ENCODE data around the gene MSMB.
A peak's percentile ranks its signal among the peaks of the same experiment; 100 is the strongest.
"Not testable (repeated sequence)": the region's sequence is repeated elsewhere in the genome, so short reads cannot be mapped to it uniquely, and the experiment has no call there.

The MSMB gene

DNA sequence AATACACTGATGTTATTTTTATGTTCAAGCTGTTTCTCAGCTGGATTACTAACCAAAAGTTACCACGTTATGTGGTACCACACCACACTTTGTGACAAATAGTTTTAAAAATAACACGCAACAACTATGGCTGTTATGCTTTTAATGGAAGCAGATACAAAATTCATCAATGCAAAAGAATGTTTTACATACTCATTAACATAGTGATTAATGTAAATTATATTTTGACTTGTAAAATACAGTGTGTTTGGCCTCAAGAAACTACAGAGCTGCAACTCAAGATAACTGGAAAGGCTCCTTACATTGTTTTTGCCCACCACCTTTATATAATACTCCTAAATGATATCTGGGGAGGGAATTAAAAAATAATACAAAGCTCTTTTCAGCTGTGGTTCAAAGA lies 41.1 kb downstream of the MSMB start:
- DNase-seq: no peak

DNA sequence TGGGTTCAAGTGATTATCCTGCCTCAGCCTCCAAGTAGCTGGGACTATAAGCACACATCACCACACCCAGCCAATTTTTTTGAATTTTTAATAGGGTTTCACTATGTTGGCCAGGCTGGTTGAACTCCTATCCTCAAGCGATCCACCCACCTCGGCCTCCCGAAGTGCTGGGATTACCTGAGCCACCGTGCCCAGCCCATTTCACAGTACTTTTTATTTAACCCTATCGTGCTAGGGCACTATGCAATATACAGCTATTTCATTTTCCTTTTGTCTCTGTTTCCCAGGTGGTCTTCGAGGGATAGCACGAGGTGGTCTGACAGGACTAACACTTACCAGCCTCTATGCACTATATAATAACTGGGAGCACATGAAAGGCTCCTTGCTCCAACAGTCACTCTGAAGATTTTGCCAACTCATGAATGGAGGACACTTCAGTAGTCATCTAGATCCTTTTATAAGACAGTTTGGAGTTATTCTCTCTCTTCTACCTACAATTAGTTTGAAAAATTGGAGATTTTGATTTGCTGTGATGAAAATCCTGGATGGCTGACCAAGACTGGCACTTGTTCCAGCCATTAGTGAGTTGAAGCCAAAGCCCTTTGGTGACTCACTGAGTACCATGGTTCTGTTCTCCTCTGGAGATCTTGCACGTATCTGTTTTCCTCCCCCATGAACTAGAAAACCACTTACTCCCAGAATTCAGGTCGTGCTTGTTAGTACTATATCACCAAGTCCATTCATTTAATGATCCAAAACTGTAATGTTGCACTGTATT lies 43.0 kb downstream of the MSMB start:
- no peak for DNase-seq

DNA sequence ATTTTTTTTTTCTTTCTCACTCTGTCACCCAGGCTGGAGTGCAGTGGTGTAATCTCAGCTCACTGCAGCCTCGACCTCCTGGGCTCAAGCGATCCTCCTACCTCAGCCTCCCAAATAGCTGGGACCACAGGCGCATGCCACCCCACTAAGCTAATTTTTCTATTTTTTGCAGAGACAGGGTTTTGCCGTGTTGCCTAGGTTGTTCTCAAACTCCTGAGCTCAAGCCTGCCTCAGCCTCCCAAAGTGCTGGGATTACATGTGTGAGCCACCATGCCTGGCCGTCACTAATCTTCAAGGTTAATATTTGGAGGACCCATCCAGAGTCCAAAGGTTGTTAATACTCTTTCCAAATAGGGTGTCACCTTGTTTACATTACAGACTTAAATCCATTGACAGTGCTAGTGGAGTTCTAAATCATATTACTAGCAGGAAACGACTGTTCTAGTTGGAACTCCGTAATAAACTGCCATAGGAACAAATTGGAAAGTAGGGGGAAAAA lies 43.8 kb downstream of the MSMB start:
- DNase-seq: not testable (repeated sequence)

DNA sequence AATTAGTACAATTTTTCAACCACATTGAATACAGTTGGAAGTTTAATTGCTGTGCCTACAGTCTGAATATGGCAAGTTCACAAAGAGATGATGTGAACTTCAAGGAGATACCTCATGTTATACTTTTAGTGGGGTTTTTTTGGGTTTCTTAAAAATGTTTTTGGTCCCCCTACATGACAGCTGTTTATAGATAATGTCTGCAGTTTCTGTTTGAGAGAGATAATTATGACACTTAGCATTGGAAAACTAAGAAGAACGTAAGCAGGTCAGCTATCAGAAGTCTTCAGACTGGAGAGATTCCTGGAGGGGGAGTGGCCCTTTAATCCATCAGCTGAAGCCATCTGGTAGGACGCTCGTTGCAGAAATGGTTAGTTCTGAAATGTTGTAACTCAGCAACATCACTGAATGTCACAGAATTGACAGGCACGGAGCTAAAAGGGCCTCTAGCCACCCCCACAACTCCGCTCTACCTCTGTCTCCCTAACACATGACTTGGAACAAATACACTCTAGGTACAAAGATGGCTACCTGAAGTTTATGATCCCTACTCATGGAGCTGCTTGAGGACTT lies 44.8 kb downstream of the MSMB start:
- no peak for DNase-seq

DNA sequence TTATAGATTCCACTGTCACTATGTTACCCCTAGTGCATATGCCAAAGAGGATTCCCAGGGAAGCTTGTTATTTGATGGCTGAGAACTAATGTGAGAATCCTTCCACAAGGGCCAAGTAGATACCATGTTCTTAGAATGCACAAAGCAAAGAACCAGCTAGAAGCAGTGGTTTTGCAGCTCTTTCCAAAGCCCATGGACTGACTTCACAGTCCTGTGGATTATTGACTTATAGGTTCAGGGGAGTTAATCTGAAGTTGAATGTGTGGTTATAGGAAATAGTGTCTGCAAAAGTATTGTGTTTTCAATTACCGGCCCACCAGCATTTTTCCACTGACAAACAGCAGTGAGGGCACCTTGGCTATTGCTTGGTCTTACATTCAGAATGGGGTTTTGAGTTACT lies 45.5 kb downstream of the MSMB start:
- DNase-seq: no peak

DNA sequence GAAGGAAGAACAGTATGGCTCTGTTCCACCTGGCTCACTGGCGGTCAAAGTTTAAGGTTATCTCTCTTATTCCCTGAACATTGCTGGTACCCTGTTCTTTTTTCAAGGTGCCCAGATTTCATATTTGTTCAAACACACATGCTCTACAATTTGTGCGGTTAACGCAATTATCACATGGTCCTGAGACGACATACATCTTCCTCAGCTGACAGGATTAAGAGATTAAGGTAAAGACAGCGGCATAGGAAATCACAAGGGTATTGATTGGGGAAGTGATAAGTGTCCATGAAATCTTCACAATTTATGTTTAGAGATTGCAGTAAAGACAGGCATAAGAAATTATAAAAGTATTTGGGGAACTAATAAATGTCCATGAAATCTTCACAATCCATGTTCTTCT lies 46.1 kb downstream of the MSMB start:
- DNase-seq: not testable (repeated sequence)

DNA sequence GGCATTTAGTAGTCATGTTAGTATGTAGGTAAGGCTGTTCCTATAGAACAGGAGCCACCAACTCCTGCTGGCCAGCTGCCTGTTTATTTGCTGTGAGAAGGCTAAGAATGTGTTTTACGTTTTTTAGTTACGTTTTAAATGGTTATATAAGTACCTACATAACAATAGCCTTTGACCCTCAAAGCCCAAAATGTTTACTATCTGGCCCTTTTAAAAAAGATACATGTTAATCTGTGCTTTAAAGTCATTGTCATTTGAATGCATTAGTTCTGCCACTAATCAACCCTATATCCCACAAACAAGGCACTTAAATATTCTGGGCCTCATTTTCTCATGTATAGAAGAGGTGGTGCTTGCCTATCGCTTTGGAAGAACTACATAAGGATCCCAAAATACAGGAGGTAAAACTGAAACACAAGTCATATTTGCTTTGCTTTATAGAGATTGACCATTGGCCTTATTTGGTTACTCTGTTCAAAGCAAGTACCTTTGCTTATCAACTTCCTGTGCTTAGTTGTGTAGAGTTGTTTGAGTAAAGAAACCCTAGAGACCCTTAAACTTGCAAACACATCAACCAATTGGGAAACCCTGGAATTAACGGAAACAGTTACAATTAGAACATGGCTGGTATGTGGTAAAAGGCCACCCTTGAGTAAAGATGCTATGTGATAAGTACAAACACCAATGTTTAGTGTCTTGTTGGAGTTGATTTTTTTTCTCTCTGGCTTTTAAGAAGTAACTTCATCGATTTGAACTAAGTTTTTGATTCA lies 47.9 kb downstream of the MSMB start:
- DNase-seq: no peak

DNA sequence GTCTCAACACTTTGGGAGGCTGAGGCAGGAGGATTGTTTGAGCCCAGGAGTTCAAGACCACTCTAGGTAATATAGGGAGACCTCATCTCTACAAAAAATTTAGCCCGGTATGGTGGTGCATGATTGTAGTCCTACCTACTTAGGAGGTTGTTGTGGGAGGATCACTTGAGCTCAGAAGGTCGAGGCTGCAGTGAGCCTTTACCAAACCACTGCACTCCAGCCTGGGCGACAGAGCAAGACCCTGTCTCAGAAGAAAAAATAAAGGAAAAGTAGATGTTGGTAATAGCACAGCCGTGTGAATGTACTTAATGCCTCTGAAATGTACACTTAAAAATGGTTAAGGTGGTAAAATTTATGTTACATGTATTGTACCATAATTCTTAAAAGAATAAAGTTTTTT lies 48.5 kb downstream of the MSMB start:
- no peak for DNase-seq

DNA sequence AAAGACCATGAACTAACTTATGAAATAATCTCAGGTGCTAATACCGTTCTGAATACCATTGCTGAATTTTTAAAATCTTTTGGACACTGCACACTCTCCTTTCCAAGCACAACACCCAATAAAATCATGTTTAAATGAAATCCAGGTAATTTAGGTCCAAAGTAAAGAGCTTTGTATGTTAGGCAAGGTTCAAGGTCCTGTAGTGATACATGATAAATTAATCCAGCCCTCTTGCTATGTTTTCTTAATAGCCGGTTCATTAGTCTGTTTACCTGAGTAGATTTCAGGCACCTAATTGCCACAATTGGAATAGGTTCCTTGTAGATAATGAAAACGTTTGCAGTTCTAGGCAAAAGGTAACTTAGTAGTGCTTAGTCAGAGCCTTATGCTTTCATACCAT lies 60.5 kb downstream of the MSMB start:
- DNase-seq: not testable (repeated sequence)

DNA sequence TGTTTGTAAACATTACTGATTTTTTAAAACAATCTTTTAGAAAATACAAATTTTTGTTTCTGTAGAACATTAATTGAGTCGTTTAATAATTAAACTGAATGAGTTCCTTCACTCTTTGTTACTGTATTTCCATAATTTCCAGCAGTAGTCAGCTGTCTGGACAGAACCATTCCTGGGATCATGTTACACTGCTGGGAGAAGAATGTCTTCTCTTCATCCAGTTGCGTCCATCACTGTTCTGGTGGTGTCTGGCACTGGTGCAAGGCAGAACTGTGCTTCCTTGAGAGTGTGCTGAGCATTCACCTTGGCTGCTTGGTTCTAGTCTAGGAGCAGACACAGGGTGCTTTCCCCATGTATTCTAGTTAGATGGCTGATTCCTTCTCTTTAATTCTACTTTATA lies 61.6 kb downstream of the MSMB start:
- DNase-seq: not testable (repeated sequence)

DNA sequence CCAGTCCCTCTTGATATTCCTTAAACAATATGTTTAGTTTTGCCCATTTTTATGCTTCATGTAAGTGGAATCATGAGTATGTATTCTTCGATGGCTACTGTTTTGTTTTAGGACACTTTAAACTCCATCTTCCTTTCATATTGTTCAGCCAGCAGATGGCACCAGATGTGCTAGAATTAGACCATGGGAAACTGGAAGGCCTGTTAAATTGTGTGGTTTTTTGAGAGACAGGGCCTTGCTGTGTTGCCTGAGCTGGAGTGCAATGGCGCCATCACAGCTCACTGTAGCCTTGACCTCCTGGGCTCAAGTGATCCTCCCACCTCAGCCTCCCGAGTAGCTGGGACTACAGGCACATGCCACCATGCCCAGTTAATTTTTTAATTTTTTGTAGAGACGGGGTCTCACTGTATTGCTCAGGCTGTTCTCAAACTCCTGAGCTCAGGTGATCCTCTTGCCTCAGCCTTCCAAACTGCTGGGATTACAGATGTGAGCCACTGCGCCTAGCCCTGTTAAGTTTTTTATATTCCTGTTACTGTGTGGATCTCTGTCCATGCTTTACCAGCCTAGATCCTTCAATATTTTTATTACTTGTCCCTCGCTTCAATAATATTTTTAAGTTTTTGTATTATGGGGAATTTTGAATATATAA lies 62.4 kb downstream of the MSMB start:
- peak; percentile 62 for DNase-seq

Measured in suppressor macrophage treated with lipopolysaccharide for 4 hours (primary cell).